OCI-LY1 (cell line): ENCODE data around the gene DMAP1.

Source experiments
- H2AFZ ChIP-seq: fragments of 200-600 bp; sonication (generic), shearing (Covaris generic); 2 replicates; pipeline ENCODE4 v1.6.0; 2014; ENCODE audit warnings: antibody characterized with exemption, mild to moderate bottlenecking, low read length
- H3F3A ChIP-seq: fragments of 200-600 bp; sonication (generic), shearing (Covaris generic); 2 replicates; pipeline ENCODE4 v1.6.0; 2014; ENCODE audit warnings: mild to moderate bottlenecking, antibody characterized with exemption, low read length, moderate library complexity; ENCODE audit not compliant: insufficient read depth
- H3K27ac ChIP-seq: fragments of 200-600 bp; sonication (generic); 2 replicates; pipeline ENCODE4 v1.5.1; 2014; ENCODE audit warnings: low read length, mixed run types, mild to moderate bottlenecking, low read depth; ENCODE audit not compliant: poor library complexity, severe bottlenecking
- H3K27me3 ChIP-seq: fragments of 200-600 bp; sonication (generic); 2 replicates; pipeline ENCODE4 v1.6.0; 2014; ENCODE audit warnings: antibody characterized with exemption, mild to moderate bottlenecking, low read length, moderate library complexity; ENCODE audit not compliant: insufficient read depth
- H3K36me3 ChIP-seq: fragments of 200-600 bp; sonication (generic); 2 replicates; pipeline ENCODE4 v1.6.1; 2014; ENCODE audit warnings: mild to moderate bottlenecking, antibody characterized with exemption, low read length, moderate library complexity, mixed read lengths; ENCODE audit not compliant: insufficient read depth
- H3K4me1 ChIP-seq: fragments of 200-600 bp; sonication (generic); 2 replicates; pipeline ENCODE4 v1.5.1; 2014; ENCODE audit warnings: mild to moderate bottlenecking, low read length, moderate library complexity; ENCODE audit not compliant: insufficient read depth, severe bottlenecking
- H3K4me2 ChIP-seq: fragments of 200-600 bp; sonication (generic), shearing (Covaris generic); 2 replicates; pipeline ENCODE4 v1.6.1; 2014; ENCODE audit warnings: low read length
- H3K4me3 ChIP-seq: fragments of 200-600 bp; sonication (generic); 2 replicates; pipeline ENCODE4 v1.5.1; 2014; ENCODE audit warnings: low read length, low read depth, mild to moderate bottlenecking, mixed read lengths; ENCODE audit not compliant: poor library complexity, severe bottlenecking
- H3K79me2 ChIP-seq: fragments of 200-600 bp; shearing (Covaris generic); 2 replicates; pipeline ENCODE4 v1.6.1; 2016; ENCODE audit warnings: mixed run types, low read length, mixed read lengths; ENCODE audit not compliant: insufficient read depth
- H3K9ac ChIP-seq: fragments of 200-600 bp; sonication (generic), shearing (Covaris generic); 2 replicates; pipeline ENCODE4 v1.6.1; 2014; ENCODE audit warnings: mild to moderate bottlenecking, low read length, mixed read lengths
- H3K9me2 ChIP-seq: fragments of 200-600 bp; sonication (generic), shearing (Covaris generic); 2 replicates; pipeline ENCODE4 v1.6.1; 2014; ENCODE audit warnings: low read depth, mild to moderate bottlenecking, low read length, mixed read lengths
- H3K9me3 ChIP-seq: fragments of 200-600 bp; shearing (Covaris generic); 2 replicates; pipeline ENCODE4 v1.6.1; 2014; ENCODE audit warnings: low read length, mixed read lengths
- H4K20me1 ChIP-seq: fragments of 200-600 bp; sonication (generic), shearing (Covaris generic); 2 replicates; pipeline ENCODE4 v1.6.0; 2016; ENCODE audit warnings: mild to moderate bottlenecking, low read length; ENCODE audit not compliant: insufficient read depth
- EZH2 ChIP-seq: fragments of 200-600 bp; sonication (generic), shearing (Covaris generic); IDR thresholded peaks from 2 replicates; pipeline ENCODE4 v1.8.0; 2017; ENCODE audit warnings: borderline replicate concordance, mixed run types, mild to moderate bottlenecking, antibody characterized with exemption, low read length, moderate library complexity, mixed read lengths
- TF ChIP-seq, protein P1 (sequence below): fragments of 200-600 bp; sonication (generic), shearing (Covaris generic); IDR thresholded peaks from 2 replicates; pipeline ENCODE4 v1.5.1; 2017; ENCODE audit warnings: mild to moderate bottlenecking, antibody characterized with exemption, low read length, moderate library complexity, mixed read lengths

The DMAP1 gene

DNA sequence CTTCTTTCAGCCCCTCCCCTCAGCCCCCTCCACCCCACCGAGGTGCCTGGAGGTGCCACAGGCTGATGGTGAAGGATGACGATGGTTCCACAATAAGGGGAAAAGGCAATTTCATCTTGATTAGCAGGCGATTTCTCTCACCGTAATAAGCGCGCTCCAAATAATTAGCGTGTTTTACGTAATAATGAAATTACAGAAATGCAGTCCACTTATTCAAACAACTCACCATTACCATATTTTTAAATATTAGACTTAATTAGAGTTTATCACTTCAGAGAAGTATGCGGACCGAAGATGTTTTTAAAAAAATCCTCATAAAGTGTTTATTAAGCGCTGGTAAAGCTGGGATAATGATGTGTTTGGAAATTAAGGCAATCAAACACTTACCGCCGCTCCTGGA is 14.9 kb downstream of the DMAP1 start:
- no peaks in the 10 kb centered on the region for H4K20me1 ChIP-seq
- no peak overlapping the region for H3K27ac ChIP-seq
- H3K9ac ChIP-seq, result no peak overlapping the region
- H3K79me2 ChIP-seq, result no peaks in the 10 kb centered on the region
- no peak for TF ChIP-seq EZH2
- TF ChIP-seq, protein P1, sequence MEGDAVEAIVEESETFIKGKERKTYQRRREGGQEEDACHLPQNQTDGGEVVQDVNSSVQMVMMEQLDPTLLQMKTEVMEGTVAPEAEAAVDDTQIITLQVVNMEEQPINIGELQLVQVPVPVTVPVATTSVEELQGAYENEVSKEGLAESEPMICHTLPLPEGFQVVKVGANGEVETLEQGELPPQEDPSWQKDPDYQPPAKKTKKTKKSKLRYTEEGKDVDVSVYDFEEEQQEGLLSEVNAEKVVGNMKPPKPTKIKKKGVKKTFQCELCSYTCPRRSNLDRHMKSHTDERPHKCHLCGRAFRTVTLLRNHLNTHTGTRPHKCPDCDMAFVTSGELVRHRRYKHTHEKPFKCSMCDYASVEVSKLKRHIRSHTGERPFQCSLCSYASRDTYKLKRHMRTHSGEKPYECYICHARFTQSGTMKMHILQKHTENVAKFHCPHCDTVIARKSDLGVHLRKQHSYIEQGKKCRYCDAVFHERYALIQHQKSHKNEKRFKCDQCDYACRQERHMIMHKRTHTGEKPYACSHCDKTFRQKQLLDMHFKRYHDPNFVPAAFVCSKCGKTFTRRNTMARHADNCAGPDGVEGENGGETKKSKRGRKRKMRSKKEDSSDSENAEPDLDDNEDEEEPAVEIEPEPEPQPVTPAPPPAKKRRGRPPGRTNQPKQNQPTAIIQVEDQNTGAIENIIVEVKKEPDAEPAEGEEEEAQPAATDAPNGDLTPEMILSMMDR, result no peak
- no peaks in the 10 kb centered on the region for H3K9me2 ChIP-seq
- no peak overlapping the region for H3K4me3 ChIP-seq
- no peaks in the 10 kb centered on the region for H3K27me3 ChIP-seq
- no peaks in the 10 kb centered on the region for H3K9me3 ChIP-seq
- H3K36me3 ChIP-seq, result peaks cover 18% of the 10 kb centered on the region; the same call in 1 of the 2 replicates
- no peak overlapping the region for H2AFZ ChIP-seq
- no peak overlapping the region for H3K4me2 ChIP-seq
- no peaks in the 10 kb centered on the region for H3F3A ChIP-seq
- no peaks in the 10 kb centered on the region for H3K4me1 ChIP-seq

DNA sequence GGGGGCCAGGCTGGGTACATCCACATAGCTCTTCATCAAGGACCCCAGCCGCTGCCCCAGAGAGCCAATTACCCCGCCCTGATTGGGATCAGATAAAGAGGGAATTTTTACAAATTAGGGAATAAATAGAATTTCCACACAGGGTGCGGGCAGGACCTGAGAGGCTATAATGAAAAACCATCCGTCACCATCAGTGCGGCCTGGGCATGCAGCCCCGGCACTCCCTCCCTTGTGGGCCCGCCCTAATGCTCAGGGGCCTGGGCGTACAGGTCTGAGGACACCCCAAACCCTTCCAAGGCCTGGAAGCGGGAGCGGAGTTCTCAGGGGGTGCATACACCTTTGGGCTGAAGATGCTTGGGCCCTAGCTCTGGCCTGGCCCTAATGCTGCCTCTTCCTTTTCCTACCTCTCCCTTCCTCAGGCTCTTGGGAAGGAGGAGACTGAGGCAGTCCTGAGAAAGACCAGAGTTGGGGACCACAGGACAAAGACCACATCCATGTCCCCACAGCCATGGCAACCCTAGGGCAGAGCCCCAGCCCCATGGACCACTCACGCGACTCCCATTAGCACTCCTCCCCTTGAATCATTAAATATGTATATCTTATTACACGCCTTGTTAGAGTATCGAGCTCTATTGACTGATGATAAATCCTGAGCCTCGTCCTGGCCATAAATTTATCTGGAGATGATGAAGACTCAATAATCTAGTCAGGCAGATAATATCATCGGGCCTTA is 16.3 kb downstream of the DMAP1 start:
- Histone ChIP-seq H3K4me2 (no peak overlapping the region), H3K4me3 (no peak overlapping the region), H3K9me2 (no peaks in the 10 kb centered on the region), H3K9me3 (no peaks in the 10 kb centered on the region), H3K79me2 (no peaks in the 10 kb centered on the region), H3K27ac (no peak overlapping the region), H3K36me3 (peaks cover 18% of the 10 kb centered on the region; the same call in 1 of the 2 replicates), H3K9ac (no peak overlapping the region), H3K27me3 (no peaks in the 10 kb centered on the region), H2AFZ (no peak overlapping the region), H4K20me1 (no peaks in the 10 kb centered on the region), H3F3A (no peaks in the 10 kb centered on the region), H3K4me1 (no peaks in the 10 kb centered on the region)
- TF ChIP-seq EZH2, result no peak
- TF ChIP-seq, protein P1, result no peak

DNA sequence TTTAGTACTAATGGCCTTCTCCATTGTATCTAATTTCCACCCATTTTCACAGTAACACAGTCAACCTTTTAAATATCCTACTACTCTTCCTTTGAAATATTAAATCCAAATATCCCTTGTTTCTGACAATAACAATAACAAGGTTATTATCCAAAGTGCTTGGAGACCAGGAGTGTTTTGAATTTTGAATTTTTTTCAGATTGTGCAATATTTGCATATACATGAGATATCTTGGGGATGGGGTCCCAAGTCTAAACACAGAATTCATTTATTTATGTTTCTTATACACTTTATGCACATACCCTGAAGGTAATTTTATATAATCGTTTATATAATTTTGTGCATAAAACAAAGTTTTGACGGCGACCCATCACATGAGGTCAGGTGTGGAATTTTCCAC is 17.5 kb downstream of the DMAP1 start:
- Histone ChIP-seq H3K4me2 (no peak overlapping the region), H3K4me1 (no peaks in the 10 kb centered on the region), H3K79me2 (no peaks in the 10 kb centered on the region), H3K9me2 (no peaks in the 10 kb centered on the region), H3K4me3 (no peak overlapping the region), H3K27ac (no peak overlapping the region), H2AFZ (no peak overlapping the region), H3K9ac (no peak overlapping the region), H3F3A (no peaks in the 10 kb centered on the region), H3K27me3 (no peaks in the 10 kb centered on the region), H3K36me3 (peaks cover 12% of the 10 kb centered on the region; the same call in 1 of the 2 replicates), H3K9me3 (no peaks in the 10 kb centered on the region), H4K20me1 (no peaks in the 10 kb centered on the region)
- no peak for TF ChIP-seq EZH2
- TF ChIP-seq, protein P1, result no peak
